Fibroblast of villous mesenchyme (primary cell): ENCODE measurements around the gene NUP210L. TPM values are rescaled to one million over a fixed set of nuclear protein-coding genes. Genes with fewer than 3 reads are reported as not detected.
"Not testable (repeated sequence)": the region's sequence is repeated elsewhere in the genome, so short reads cannot be mapped to it uniquely, and the experiment has no call there.

Experiments used
- DNase-seq: peaks from one replicate; pipeline ENCODE4 v3.0.0-alpha.2; 2010; ENCODE audit warnings: low read depth
- H3K4me3 ChIP-seq: 2 replicates; pipeline ENCODE4 v1.5.1; 2011; ENCODE audit warnings: low read depth, mild to moderate bottlenecking, low read length
- total RNA-seq: library from RNA; depleted of rRNA; stranded (reverse); fragments of >200 nt; gene quantifications from 2 replicates; pipeline ENCODE4 v1.2.3, GENCODE V29; 2012
- TF ChIP-seq, protein P1 (sequence below): IDR thresholded peaks from 2 replicates; pipeline ENCODE4 v1.5.1; 2012; ENCODE audit warnings: low read depth, mild to moderate bottlenecking, low read length; ENCODE audit not compliant: insufficient read depth

The NUP210L gene
- total RNA-seq, 1 donor = under 0.01 TPM

DNA sequence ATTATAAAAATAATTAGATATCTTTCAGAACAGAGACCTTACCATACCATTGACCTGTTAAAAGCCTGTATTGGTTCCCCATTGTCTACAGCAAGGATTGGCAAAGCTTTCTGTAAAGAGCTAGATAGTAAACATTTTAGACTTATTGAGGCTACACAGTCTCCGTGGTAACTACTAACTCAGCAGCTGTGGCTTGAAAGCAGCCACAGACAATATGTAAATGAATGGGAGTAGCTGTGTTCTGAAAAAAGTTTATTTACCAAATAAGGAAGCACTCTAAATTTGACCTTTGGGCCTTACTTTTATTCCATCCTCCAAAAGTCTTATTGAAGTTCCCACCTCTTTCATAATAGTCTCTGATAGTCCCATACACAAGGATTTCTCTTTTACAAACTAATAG lies 39.7 kb downstream of the NUP210L start:
- TF ChIP-seq, protein P1, sequence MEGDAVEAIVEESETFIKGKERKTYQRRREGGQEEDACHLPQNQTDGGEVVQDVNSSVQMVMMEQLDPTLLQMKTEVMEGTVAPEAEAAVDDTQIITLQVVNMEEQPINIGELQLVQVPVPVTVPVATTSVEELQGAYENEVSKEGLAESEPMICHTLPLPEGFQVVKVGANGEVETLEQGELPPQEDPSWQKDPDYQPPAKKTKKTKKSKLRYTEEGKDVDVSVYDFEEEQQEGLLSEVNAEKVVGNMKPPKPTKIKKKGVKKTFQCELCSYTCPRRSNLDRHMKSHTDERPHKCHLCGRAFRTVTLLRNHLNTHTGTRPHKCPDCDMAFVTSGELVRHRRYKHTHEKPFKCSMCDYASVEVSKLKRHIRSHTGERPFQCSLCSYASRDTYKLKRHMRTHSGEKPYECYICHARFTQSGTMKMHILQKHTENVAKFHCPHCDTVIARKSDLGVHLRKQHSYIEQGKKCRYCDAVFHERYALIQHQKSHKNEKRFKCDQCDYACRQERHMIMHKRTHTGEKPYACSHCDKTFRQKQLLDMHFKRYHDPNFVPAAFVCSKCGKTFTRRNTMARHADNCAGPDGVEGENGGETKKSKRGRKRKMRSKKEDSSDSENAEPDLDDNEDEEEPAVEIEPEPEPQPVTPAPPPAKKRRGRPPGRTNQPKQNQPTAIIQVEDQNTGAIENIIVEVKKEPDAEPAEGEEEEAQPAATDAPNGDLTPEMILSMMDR = no peak
- no peak for DNase-seq
- H3K4me3 ChIP-seq = no peak overlapping the region

DNA sequence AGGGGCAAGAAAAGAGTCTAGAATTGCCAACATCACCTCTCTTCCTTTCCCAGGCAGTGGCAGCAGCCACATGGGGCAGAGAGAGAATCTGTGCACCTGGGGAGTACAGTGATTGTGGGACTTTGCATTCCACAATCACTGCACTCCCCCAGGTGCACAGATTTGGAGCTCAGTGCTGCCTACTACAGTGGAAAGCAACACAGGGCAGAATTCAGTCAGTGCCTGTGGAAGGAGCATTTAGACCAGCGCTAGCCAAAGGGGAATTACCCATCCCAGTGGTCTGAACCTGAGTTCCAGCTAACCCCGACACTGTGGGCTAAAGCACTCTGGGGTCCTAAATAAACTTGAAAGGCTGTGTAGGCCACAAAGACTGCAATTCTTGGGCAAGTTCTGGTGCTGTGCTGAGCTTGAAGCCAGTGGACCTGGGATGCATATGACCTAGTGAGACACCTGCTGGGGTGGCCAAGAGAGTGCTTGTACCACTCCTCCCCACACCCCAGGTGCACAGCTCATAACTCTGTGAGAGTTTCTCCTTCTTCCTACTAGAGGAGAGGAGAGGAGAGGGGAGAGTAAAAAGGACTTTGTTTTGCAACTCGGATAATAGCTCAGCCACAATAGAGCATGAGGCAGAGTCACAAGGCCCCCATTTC lies 50.3 kb downstream of the NUP210L start:
- DNase-seq = no peak
- TF ChIP-seq, protein P1 = no peak
- H3K4me3 ChIP-seq = no peak overlapping the region

DNA sequence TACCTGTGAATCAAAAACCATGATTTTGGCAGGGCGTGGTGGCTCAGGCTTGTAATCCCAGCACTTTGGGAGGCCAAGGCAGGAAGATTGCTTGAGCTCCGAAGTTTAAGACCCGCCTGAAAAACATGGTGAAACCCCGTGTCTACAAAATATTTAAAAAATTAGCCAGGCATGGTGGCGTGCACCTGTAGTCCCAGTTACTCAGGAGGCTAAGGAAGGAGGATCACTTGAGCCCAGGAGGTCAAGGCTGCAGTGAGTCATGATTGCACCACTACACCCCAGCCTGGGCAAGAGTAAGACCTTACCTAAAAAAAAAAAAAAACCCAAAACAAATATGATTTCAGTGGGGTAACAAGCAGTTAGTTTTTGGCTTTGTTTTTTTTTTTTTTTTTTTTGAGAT lies 54.7 kb downstream of the NUP210L start:
- DNase-seq, H3K4me3 ChIP-seq: not testable (repeated sequence)

DNA sequence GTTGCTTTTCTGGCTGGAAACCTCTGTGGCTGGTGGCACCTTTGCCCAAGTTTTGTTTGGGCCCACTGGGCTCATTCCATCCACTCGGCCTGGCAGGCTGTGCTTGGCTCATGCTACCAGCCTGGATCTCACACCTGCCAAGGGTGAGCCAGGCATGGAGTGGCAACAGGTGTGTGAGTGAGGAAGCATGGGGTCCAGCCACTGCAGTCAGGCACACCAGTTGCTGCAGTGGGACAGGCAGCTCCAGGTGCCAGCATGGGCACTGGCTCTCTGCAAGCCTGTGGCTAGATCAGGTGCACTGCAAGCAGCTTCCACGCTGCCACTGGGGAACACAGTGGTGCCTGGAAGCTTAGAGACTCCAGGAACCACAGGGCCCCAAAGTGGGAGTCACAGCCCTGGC lies 57.0 kb downstream of the NUP210L start:
- no peak for DNase-seq
- H3K4me3 ChIP-seq = no peak overlapping the region
- TF ChIP-seq, protein P1 = no peak

DNA sequence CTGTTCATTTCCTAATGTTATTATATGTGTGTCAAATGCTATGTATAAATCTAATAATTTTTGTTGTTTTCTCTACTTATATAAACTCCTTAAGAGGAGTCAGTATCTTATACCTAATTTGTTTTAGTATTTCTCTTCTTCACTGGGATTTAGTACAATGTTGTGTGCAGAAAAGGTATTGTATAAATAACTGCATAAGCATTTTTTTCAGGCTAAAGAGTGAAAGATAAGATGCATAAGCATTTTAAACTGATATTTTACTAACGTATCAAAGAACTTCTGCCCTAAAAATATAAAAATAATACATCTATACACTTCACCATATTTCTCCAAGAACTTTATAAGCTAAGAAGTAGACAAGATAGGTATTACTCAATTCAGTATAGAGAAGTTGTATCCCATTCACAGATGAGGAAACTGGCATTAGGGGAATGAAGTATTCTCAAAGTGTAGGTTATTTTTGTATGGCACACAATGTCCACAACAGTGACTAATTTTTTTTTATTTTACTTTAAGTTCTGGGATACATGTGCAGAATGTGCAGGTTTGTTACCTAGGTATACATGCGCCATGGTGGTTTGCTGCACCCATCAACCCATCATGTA lies 59.3 kb downstream of the NUP210L start:
- no peak overlapping the region for H3K4me3 ChIP-seq
- no peak for DNase-seq
- TF ChIP-seq, protein P1 = no peak

DNA sequence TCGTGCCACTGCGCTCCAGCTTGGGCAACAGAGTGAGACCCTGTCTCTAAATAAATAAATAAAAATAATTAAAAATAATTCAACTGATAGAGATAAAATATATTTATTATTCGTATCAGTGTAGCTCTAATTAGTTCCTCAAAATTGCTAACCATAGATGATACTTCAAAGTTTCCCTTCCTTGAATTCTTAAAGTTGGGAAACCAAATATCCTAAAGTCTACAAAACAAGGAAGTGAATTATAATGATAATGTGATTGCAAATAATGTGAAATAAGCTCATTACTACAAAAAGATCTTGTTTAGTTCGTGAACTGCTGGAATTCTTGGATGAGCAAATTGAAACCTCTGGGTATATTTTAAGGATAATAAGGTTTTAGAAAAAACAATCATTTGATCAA lies 60.5 kb downstream of the NUP210L start:
- TF ChIP-seq, protein P1 = no peak
- no peak overlapping the region for H3K4me3 ChIP-seq
- no peak for DNase-seq

DNA sequence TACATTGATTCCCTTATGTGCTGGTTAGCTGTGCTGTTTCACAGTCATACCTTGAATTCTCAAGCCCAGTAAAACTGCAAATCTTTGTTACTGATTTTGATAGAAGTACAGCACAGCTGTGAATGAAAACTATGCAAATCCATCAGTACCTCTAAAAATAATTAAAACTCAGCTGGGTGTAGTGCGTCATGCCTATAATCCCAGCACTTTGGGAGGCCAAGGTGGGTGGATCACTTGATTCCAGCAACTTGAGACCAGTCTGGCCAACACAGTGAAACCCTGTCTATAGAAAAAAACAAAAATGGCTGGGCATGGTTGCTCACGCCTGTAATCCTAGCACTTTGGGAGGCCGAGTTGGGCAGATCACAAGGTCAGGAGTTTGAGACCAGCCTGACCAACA lies 61.2 kb downstream of the NUP210L start:
- no peak overlapping the region for H3K4me3 ChIP-seq
- TF ChIP-seq, protein P1 = no peak
- DNase-seq = no peak
